NCI-H1105 treated with DMSO at 0.1 percent for 48 hours (cell line): ENCODE results near the gene GNPTAB.
"Not testable (repeated sequence)": the region's sequence is repeated elsewhere in the genome, so short reads cannot be mapped to it uniquely, and the experiment has no call there.

ENCODE experiments used
- DNase-seq: peaks from one replicate; lab custom pipeline; 2025; lab: John Stamatoyannopoulos, UW

GNPTAB gene

DNA sequence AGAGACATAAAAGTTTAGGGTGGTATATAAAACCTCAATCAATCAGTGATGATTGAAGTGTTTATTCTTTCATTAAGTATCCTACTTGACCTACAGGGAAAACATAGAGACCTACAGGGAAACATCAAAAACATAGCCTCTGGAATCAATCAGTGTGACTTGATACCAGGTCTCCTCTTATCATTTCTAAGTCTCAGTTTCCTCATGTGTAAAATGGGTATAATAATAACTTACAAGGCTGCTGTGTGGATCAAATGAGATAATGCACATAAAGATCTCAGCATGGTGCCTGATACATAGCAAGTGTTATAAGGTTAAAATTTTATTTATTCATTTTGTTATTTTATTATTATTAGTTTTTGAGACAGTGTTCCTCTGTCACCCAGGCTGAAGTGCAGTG lies 22.2 kb upstream of the GNPTAB start:
- DNase-seq = no peak

DNA sequence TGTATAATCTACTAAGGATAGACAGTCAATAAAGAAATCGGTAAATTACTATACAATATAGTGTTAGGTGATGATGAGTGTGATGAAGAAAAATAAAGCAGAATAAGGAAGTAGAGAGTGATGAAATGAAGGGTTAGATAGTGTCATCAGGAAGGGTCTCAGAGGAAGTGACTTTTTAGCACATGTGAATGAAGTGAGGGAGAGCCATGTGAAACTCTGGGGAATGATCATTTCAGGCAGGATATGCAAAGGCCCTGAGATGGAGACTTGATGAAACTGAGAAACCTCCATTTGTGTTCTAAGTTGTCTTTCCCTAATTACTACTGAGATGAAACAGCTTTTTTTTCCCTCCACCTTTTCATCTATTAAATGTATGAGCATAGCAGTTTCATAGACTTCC lies 19.4 kb upstream of the GNPTAB start:
- DNase-seq = no peak

DNA sequence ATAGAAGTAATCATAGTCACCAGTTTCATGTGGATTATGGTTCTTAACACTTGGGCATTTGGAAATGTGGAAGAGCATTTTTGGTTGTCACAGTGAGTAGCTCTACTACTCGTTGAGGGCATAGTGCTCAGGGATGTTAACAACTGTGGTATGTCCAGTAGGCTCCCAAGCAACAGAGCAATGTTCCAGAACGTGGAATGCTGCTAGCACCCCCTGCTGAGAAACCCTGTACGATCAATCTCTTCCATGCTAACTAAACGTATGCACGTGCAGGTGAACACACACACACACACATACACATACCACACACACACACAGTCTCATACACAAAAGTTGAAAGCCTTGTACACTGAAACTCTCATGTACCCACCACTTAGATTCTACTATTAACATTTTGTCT lies 16.6 kb upstream of the GNPTAB start:
- DNase-seq = no peak

DNA sequence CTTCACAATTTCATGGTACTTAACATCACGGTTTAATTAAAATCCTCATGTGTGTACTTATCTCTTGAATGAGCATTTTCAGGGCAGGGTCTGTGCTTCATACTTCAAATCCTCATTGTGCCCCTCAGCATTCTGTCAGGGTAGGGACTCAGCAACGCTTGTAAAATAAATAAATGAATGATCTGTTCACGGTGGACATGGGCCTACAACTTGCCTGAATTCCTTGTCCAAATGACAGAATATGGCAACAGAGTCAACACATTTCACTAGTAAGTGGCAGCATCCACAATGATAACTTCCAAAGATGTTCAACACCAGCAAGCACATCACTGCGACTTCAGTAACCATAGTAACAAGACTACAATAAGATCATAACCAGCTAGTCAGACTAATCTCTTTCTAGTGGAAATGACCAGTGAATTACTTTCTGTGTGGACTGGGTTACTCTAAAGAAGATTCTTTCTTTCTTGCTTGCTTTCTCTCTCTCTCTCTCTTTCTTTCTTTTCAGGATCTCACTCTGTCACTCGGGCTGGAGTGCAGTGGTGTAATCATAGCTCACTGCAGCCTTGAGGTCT lies 14.5 kb upstream of the GNPTAB start:
- DNase-seq = no peak

GRCh38 chr12:101841069-101841468 lies 10.3 kb upstream of the GNPTAB start:
- no peak for DNase-seq

GRCh38 chr12:101839324-101840283 lies 8.8 kb upstream of the GNPTAB start:
- peak; percentile 42 for DNase-seq

- no peak for DNase-seq
Measured at GRCh38 chr12:101838628-101839323, 8.0 kb upstream of the GNPTAB start.

DNA sequence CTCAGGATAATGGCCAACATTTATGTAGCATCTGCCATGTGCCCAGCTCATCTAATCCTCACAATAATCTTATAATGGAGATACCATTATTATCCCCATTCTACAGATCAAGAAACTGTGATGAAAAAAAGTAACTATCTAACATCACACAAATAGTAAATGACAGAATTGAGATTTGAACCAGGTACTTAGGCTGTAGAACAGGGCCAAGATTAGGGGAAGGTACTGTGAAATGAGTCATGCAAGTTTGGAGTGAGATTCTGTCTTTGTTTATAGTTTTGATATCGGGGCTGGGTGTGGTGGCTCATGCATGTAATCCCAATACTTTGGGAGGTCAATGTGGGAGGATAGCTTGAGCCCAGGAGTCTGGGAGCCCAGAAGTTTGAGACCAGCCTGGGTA lies 1.3 kb upstream of the GNPTAB start:
- DNase-seq = no peak

DNA sequence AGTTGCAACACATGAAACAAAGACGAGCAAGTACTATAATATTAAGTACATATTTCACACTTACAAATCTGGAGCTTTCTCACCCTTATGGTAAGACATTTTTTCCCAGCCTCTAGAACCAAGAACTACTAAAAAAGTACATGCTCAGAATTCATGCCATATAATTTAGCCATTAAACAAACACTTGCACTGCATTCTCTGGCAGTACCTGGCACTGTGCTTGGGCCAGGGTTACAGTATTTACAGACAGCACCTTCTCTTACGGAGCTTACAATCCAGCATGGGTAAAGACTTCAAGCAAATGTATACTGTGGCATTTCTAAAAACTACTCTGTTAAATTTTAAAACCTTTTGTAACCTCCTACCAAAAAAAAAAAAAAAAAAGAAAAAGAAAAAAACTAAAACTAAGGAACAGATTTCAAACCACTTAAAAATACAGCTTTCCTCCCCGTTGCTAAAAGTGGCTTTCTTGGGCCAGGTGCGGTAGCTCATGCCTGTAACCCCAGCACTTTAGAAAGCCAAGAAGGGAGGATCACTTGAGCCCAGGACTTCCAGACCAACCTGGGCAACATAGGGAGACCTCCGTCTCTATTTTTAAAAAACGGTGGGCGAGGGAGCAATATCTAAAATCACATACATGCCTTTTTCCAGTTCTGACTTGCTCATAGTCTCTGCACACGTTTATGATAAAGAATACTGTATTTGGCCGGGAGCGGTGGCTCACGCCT lies 956 bp downstream of the GNPTAB start:
- peak; percentile 55 for DNase-seq

GRCh38 chr12:101828463-101829196 lies 2.1 kb downstream of the GNPTAB start:
- peak; percentile 33 for DNase-seq

DNA sequence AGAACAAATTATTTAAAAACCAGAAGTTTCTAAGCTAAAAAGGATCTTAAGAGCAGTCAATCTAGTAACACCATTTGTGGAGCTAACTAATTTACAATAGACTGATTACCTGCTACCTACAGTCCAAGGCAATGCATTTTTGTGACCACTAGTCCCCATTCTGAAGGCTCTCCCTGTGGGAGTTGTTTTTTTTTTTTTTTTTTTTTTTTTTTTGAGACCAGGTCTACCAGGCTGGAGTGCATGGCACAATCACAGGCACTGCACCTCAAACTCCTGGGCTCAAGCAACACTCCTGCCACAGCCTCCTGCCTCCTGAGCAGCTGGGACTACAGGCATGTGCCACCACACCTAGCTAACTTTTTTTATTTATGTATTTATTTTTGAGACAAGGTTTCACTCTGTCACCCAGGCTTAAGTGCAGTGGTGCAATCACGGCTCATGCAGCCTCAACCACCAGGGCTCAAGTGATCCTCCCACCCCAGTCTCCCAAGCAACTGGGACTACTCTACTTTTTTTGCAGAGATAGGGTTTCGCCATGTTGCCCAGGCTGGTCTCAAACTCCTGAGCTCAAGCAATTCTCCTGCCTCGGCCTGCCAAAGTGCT lies 3.9 kb downstream of the GNPTAB start:
- no peak for DNase-seq

GRCh38 chr12:101824831-101825230 lies 5.9 kb downstream of the GNPTAB start:
- no peak for DNase-seq

- peak; percentile 36 for DNase-seq
Measured at GRCh38 chr12:101823891-101824290, 6.9 kb downstream of the GNPTAB start.

DNA sequence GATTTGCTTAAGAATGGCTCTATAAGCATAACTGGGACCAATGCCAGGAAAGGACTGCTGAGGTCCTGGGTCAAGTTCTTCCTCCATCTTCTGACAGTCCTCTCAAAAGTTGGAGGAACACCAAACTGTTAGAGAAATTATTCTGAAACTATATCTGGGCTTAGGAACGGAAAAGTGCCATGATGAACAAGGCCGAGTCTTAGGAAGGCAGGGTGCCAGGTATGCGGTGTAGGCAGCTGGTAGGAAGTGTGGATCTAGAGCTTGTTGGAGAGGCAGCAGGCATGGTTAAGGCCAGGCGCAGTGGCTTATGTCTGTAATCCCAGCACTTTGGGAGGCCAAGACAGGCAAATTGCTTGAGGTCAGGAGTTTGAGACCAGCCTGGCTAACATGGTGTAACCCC lies 7.7 kb downstream of the GNPTAB start:
- no peak for DNase-seq

GRCh38 chr12:101819467-101819866 lies 11.3 kb downstream of the GNPTAB start:
- no peak for DNase-seq

GRCh38 chr12:101818689-101819088 lies 12.1 kb downstream of the GNPTAB start:
- not testable (repeated sequence) for DNase-seq

GRCh38 chr12:101813117-101813516 lies 17.6 kb downstream of the GNPTAB start:
- DNase-seq = peak; percentile 28

DNA sequence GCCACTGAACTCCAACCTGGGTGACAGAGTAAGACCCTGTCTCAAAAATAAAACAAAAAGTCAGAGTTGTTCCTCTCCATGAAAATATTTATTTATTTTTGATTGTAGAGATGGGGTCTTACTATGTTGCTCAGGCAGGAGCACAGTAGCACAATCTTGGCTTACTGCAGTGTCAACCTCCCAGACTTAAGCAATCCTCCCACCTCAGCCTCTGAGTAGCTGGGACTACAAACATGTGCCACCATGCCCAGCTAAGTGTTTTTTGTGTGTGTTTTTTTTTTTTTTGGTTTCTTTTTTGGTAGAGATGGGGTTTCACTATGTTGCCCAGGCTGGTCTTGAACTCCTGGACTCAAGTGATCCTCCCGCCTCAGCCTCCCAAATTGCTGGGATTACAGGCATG lies 18.0 kb downstream of the GNPTAB start:
- not testable (repeated sequence) for DNase-seq

GRCh38 chr12:101811342-101811741 lies 19.4 kb downstream of the GNPTAB start:
- not testable (repeated sequence) for DNase-seq

GRCh38 chr12:101809208-101809607 lies 21.6 kb downstream of the GNPTAB start:
- no peak for DNase-seq

DNA sequence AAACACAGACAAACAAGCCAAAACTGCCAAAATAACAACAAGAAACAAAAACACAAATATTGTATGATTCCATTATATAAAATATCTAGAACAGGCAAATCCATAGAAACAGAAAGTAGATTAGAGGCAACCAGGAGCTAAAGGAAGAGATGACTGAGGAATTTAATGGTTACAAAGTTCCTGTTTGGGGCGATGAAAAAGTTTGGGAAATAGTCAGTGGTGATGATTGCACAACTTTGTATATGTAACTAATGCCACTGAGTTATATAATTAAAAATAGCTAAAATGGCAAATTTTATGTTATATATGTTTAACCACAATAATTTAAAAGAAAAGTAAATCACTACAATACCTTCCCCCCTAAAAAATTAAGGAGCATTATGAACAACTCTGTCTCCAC lies 24.5 kb downstream of the GNPTAB start:
- DNase-seq = no peak
